Raji (cell line): ENCODE data around the gene MEI1.

Source experiments
- POLR2A ChIP-seq: IDR thresholded peaks from 2 replicates; pipeline ENCODE4 v1.6.1; 2011; ENCODE audit warnings: low read depth, low read length, control low read depth; ENCODE audit not compliant: insufficient read depth

Gene MEI1

GRCh38 chr22:41848468-41848867, 149.2 kb downstream of the MEI1 start:
- TF ChIP-seq POLR2A, result no peak
